ENCODE results near the gene C1orf226.

C1orf226 gene

DNA sequence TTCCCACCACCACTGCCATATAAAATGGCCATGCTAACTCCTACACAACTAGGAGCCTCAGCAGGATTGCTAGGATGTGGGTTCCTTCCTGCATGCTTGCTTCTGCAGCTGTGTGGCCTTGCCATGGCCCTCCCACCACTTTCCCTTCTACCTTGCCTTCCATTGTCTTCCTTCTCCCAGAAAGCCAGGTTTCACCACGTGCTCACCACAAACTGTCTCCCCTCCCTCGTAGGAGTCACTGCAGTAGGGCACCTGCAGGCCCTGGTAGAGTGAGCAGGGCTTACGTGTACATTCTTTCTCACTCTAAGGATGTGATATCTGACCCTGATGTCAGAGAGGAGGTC lies 3.7 kb downstream of the C1orf226 start:
- TF ChIP-seq NFIC (IDR thresholded peaks at IDR 0.05), result no peak
- TF ChIP-seq RAD21 (IDR thresholded peaks at IDR 0.05; ENCODE audit: low read depth), result no peak
- TF ChIP-seq TAF1 (IDR thresholded peaks at IDR 0.05; ENCODE audit: low read depth), result no peak
- no peak for TF ChIP-seq CREB1 (IDR thresholded peaks at IDR 0.05; ENCODE audit: low read depth)
- TF ChIP-seq, protein P1, sequence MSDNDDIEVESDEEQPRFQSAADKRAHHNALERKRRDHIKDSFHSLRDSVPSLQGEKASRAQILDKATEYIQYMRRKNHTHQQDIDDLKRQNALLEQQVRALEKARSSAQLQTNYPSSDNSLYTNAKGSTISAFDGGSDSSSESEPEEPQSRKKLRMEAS (IDR thresholded peaks at IDR 0.05), result no peak
- TF ChIP-seq, protein P2, sequence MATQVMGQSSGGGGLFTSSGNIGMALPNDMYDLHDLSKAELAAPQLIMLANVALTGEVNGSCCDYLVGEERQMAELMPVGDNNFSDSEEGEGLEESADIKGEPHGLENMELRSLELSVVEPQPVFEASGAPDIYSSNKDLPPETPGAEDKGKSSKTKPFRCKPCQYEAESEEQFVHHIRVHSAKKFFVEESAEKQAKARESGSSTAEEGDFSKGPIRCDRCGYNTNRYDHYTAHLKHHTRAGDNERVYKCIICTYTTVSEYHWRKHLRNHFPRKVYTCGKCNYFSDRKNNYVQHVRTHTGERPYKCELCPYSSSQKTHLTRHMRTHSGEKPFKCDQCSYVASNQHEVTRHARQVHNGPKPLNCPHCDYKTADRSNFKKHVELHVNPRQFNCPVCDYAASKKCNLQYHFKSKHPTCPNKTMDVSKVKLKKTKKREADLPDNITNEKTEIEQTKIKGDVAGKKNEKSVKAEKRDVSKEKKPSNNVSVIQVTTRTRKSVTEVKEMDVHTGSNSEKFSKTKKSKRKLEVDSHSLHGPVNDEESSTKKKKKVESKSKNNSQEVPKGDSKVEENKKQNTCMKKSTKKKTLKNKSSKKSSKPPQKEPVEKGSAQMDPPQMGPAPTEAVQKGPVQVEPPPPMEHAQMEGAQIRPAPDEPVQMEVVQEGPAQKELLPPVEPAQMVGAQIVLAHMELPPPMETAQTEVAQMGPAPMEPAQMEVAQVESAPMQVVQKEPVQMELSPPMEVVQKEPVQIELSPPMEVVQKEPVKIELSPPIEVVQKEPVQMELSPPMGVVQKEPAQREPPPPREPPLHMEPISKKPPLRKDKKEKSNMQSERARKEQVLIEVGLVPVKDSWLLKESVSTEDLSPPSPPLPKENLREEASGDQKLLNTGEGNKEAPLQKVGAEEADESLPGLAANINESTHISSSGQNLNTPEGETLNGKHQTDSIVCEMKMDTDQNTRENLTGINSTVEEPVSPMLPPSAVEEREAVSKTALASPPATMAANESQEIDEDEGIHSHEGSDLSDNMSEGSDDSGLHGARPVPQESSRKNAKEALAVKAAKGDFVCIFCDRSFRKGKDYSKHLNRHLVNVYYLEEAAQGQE (IDR thresholded peaks at IDR 0.05; ENCODE audit: low read depth), result no peak
- no peak for TF ChIP-seq YY1 (IDR thresholded peaks at IDR 0.05; ENCODE audit: low read depth)
- no peak for TF ChIP-seq FOXM1 (IDR thresholded peaks at IDR 0.05; ENCODE audit: borderline replicate concordance, low read depth)
- no peak for TF ChIP-seq CEBPB (IDR thresholded peaks at IDR 0.05)
- TF ChIP-seq EGR1 (IDR thresholded peaks at IDR 0.05), result no peak
- no peak for TF ChIP-seq EP300 (IDR thresholded peaks at IDR 0.05; ENCODE audit: borderline replicate concordance)

DNA sequence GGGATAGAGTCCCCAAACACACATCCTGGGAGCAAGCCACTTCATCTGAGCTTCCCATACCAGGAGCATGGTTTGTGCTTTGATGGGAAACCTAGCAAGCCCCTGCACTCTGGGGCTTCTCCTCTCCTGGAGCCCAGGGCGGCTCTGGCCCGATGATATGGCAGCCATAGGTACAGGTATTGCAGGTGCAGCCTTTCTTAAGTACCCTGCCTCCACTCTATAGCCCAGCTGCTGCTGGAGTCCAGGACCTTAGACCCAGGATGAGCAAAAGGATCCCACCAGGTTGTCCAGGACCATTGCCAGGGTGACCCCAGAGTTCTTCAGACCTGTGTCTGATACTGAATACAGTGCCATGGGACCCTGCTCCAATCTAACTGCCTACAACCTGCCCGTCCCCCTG lies 4.2 kb downstream of the C1orf226 start:
- no peak for TF ChIP-seq EP300 (IDR thresholded peaks at IDR 0.05; ENCODE audit: borderline replicate concordance)
- TF ChIP-seq, protein P1 (IDR thresholded peaks at IDR 0.05), result no peak
- no peak for TF ChIP-seq ZBTB7A (IDR thresholded peaks at IDR 0.05; ENCODE audit: low read depth)
- no peak for TF ChIP-seq NFIC (IDR thresholded peaks at IDR 0.05)
- TF ChIP-seq CREB1 (IDR thresholded peaks at IDR 0.05; ENCODE audit: low read depth), result no peak
- no peak for TF ChIP-seq TCF12 (IDR thresholded peaks at IDR 0.05; ENCODE audit: low read depth)
- no peak for TF ChIP-seq TAF1 (IDR thresholded peaks at IDR 0.05; ENCODE audit: low read depth)
- TF ChIP-seq, protein P3, sequence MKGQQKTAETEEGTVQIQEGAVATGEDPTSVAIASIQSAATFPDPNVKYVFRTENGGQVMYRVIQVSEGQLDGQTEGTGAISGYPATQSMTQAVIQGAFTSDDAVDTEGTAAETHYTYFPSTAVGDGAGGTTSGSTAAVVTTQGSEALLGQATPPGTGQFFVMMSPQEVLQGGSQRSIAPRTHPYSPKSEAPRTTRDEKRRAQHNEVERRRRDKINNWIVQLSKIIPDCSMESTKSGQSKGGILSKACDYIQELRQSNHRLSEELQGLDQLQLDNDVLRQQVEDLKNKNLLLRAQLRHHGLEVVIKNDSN (IDR thresholded peaks at IDR 0.05), result no peak

DNA sequence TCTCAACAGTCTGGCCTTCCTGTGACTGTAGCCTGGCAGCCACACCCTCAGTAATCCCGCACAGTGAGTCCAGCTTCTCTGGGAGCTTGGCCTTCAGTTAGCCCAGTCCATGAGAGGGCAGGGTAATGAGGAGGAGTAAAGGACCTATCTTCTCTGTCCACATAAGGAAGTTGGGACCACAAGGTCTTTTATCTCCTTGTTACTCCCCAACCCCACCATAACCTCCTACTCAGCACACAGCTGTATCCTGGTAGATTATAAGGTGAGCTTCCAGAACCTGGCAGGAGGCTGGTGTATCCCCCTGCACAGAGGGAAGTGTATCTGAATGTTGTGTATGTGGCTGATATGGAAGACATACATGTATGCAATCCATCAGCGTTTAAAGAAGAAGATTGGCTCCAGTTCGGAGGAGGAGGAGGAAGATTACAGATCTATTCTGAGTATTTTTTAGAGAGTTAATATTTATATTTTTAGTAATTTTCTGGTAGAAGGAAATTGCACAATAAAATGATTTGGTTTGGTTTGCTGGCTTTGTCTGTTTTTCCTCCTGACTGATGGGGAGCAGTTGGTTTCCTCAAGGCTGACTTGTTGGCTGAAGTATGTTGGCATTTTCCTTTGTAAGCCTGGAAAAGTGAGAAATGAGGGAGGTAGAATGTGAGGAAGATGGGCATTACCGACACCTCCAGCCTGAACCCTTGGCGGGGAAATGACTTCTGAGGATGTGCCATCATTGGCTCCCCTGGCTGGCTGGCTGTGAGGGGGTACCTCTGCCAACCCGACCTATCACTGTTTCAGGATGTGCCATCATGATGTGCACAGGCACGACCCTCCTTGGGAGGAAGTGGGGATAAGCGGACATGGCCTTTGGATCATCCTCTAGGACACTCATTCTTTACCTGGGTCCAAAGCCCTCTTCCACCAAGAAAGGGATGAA lies 5.0 kb downstream of the C1orf226 start:
- TF ChIP-seq EGR1 (IDR thresholded peaks at IDR 0.05) (no peak), EP300 (IDR thresholded peaks at IDR 0.05; ENCODE audit: borderline replicate concordance) (no peak), CREB1 (IDR thresholded peaks at IDR 0.05; ENCODE audit: low read depth) (no peak), NFIC (IDR thresholded peaks at IDR 0.05) (no peak), TAF1 (IDR thresholded peaks at IDR 0.05; ENCODE audit: low read depth) (no peak), RAD21 (IDR thresholded peaks at IDR 0.05; ENCODE audit: low read depth) (no peak), TCF12 (IDR thresholded peaks at IDR 0.05; ENCODE audit: low read depth) (no peak), TEAD4 (IDR thresholded peaks at IDR 0.05) (no peak)

DNA sequence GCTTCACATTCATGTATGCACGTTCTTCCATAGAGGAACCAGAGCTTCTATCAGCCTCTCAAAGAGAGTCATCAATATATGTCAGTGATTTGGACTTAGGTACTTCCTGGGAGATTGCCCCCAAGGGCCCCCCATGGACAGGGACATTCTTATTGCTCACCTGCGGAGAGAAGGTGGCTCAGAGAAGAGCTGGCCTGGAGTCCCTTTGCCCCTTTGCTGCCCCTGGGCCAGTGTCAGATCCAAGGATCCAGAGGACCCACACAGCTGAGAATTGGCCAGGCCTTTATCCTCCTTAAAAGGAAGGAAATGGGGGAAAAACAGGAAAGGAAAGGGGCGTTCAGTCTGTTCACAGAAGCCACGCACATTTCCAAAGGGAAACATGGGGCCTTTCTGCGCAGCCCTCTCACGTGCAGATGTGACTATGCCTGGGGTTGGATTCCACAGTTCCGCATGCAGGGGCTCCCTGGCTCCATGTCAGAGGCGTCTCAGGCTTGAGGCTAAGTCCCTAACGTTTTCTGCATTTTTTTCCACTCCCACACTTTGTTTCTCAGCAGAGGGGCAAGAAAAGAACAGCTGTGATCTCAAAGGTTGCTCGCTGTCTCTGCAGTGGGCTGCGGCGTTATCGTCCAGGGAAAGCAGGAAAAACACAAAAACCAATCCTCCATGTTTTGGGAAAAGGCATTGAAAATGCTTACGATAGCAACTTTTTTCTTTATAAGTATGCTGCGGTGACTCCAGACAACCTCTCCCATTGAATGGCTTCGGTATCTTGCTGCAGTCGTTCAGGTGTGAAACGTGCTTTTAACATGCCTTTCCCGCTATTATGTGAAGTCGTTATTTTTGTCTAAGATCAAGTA lies 5.9 kb downstream of the C1orf226 start:
- TF ChIP-seq EP300 (IDR thresholded peaks at IDR 0.05; ENCODE audit: borderline replicate concordance) (no peak), TCF12 (IDR thresholded peaks at IDR 0.05; ENCODE audit: low read depth) (no peak), TEAD4 (IDR thresholded peaks at IDR 0.05) (no peak), FOXM1 (IDR thresholded peaks at IDR 0.05; ENCODE audit: borderline replicate concordance, low read depth) (no peak), CEBPB (IDR thresholded peaks at IDR 0.05) (no peak), ZBTB7A (IDR thresholded peaks at IDR 0.05; ENCODE audit: low read depth) (no peak), YY1 (IDR thresholded peaks at IDR 0.05; ENCODE audit: low read depth) (no peak), TAF1 (IDR thresholded peaks at IDR 0.05; ENCODE audit: low read depth) (no peak), EGR1 (IDR thresholded peaks at IDR 0.05) (no peak), CREB1 (IDR thresholded peaks at IDR 0.05; ENCODE audit: low read depth) (no peak)
- TF ChIP-seq, protein P3 (IDR thresholded peaks at IDR 0.05), result no peak
- TF ChIP-seq, protein P1 (IDR thresholded peaks at IDR 0.05), result no peak
- TF ChIP-seq, protein P2 (IDR thresholded peaks at IDR 0.05; ENCODE audit: low read depth), result no peak

DNA sequence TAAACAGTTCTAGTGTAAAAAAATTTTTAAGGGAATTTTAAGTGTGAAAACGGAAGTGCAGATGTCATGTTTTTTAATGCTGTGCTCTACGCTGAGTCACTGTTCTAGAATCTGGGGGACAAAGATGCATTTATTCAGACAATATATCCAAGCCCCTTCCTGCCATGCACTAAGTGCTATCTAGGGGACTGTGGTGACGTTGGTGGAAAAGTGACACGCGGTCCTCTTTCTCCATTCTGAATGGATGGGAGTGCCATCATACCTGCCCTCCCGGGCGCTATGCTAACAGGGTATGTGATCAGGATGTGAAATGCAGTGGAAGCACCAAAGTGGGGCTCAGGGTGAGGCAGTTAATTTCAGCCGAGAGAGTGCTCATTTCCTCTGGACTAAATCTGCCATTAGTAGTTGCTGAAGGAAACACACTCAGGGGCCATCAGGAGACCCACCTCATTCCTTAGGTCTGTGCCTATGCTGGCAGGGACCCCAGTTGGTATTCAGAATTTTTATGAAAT lies 6.6 kb downstream of the C1orf226 start:
- no peak for TF ChIP-seq TEAD4 (IDR thresholded peaks at IDR 0.05)
- TF ChIP-seq, protein P1 (IDR thresholded peaks at IDR 0.05), result no peak
- no peak for TF ChIP-seq CEBPB (IDR thresholded peaks at IDR 0.05)
- no peak for TF ChIP-seq EGR1 (IDR thresholded peaks at IDR 0.05)
- TF ChIP-seq EP300 (IDR thresholded peaks at IDR 0.05; ENCODE audit: borderline replicate concordance), result no peak
- TF ChIP-seq TAF1 (IDR thresholded peaks at IDR 0.05; ENCODE audit: low read depth), result no peak
- no peak for TF ChIP-seq FOXM1 (IDR thresholded peaks at IDR 0.05; ENCODE audit: borderline replicate concordance, low read depth)
- no peak for TF ChIP-seq YY1 (IDR thresholded peaks at IDR 0.05; ENCODE audit: low read depth)
- TF ChIP-seq TCF12 (IDR thresholded peaks at IDR 0.05; ENCODE audit: low read depth), result no peak
- no peak for TF ChIP-seq CREB1 (IDR thresholded peaks at IDR 0.05; ENCODE audit: low read depth)
- TF ChIP-seq, protein P2 (IDR thresholded peaks at IDR 0.05; ENCODE audit: low read depth), result no peak
- no peak for TF ChIP-seq NFIC (IDR thresholded peaks at IDR 0.05)
- TF ChIP-seq, protein P3 (IDR thresholded peaks at IDR 0.05), result no peak
- no peak for TF ChIP-seq ZBTB7A (IDR thresholded peaks at IDR 0.05; ENCODE audit: low read depth)
- no peak for TF ChIP-seq RAD21 (IDR thresholded peaks at IDR 0.05; ENCODE audit: low read depth)
